ENCODE data around the gene DCLK2.
A peak's percentile ranks its signal among the peaks of the same experiment; 100 is the strongest.

Gene DCLK2

DNA sequence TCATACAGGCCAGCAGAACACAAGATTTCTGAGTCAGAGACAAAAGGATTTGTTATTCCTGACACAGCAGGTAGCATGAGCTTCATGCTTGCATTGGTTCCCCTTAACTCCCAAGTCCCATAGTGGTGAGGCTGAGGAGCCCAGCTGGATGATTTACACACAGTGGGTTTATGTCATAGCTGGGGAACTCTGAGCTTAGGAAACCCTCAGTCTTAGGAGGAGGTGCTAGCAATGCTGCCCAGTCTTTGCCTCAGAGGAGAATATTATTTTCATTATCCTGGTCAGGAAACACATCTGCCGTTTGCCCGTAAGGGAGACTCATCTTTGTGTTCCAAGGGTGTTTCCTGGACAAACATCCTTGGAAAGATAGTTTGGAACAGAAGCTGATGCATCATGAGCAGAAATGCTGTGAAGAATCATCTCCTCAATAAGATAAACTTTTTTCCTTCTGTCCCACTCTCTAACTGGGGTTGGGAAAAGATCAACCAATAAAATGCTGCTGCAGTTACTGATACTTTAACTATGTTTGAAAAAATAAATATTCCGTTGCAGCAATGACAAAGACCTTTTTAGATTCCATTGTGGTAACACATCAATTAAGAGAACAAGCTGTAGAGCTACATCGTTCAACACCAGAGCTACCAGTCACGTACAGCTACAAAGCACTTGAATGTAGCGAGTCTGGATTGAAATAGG is 146.8 kb downstream of the DCLK2 start:
- WGBS = 6% methylated on average over 2 of the region's 6 CpGs
- peak overlapping the region; percentile 7 to 24 for H3K18ac ChIP-seq (ENCODE audit: low read depth in 1 of 2, low read length in 2 of 2)
- peak overlapping the region in 1 of 2 experiments; percentile 69 for H3K4ac ChIP-seq (ENCODE audit: low read depth in 1 of 2, low read length in 2 of 2)
- H2BK5ac ChIP-seq (ENCODE audit: low read depth, low read length, poor library complexity, severe bottlenecking) = no peak overlapping the region
- no peak overlapping the region for H2BK15ac ChIP-seq (ENCODE audit: low read depth, poor library complexity, severe bottlenecking)
- no peak overlapping the region for H2AFZ ChIP-seq (ENCODE audit: low read depth, low read length)
- H3K4me2 ChIP-seq (ENCODE audit: low read length, poor library complexity, severe bottlenecking) = peak overlapping the region; percentile 13
- H3K14ac ChIP-seq (ENCODE audit: low read length in 2 of 2) = no peak overlapping the region
- H3K9me3 ChIP-seq (ENCODE audit: control insufficient read depth, low read length) = no peaks in the 10 kb centered on the region
- no peaks in the 10 kb centered on the region for H3K27me3 ChIP-seq (ENCODE audit: control insufficient read depth in 1 of 2, insufficient read depth in 1 of 2, low read length in 2 of 2)
- peak overlapping the region; percentile 92 for H3K27ac ChIP-seq (ENCODE audit: low read length, poor library complexity, severe bottlenecking)
- H3K23ac ChIP-seq (ENCODE audit: low read length in 2 of 2) = no peak overlapping the region
- peaks cover 4% of the 10 kb centered on the region for H3K4me1 ChIP-seq (ENCODE audit: control insufficient read depth, insufficient read depth, low read depth, low read length)
- H3K36me3 ChIP-seq (ENCODE audit: control insufficient read depth in 1 of 2, insufficient read depth in 2 of 2, low read depth in 1 of 2, low read length in 2 of 2) = peaks cover 0 to 4% of the 10 kb centered on the region in 2 experiments
- H4K8ac ChIP-seq (ENCODE audit: low read length) = peak overlapping the region; percentile 47
- peak overlapping the region; percentile 28 for H3K9ac ChIP-seq (ENCODE audit: low read length)
- no peak overlapping the region for H2AK5ac ChIP-seq (ENCODE audit: low read length, severe bottlenecking)
- H4K91ac ChIP-seq (ENCODE audit: low read length) = no peak overlapping the region
- H3K4me3 ChIP-seq (ENCODE audit: insufficient read depth in 1 of 2, low read depth in 1 of 2, low read length in 2 of 2) = peak overlapping the region in 1 of 2 experiments; percentile 36
- H2BK12ac ChIP-seq (ENCODE audit: low read length in 2 of 2) = peak overlapping the region in 1 of 2 experiments; percentile 72
- H2BK120ac ChIP-seq (ENCODE audit: low read depth, low read length) = no peak overlapping the region
- DNase-seq = peak; percentile 98
- H3K79me1 ChIP-seq (replicated peaks; ENCODE audit: low read length, poor library complexity, severe bottlenecking) = peaks cover 2% of the 10 kb centered on the region

DNA sequence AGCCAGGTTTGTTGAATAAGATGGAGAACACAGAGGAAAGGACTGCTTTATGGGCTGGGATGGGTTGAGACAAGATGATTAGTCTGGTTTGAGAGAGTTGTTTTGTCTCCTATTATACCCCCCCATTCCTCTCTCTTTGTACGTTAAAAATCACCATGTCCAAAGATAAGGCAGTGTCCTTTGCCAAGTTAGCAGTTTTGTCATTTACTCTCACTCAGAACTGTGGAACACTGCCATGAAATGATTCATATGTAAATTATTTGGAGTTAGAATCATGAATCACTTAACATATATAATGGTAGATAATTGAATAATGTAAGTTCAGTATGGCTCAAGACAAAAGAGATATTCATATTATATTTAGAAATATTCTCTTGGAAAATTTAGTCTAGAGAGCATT is 151.3 kb downstream of the DCLK2 start:
- Histone ChIP-seq H3K4me2 (ENCODE audit: low read length, poor library complexity, severe bottlenecking) (no peak overlapping the region), H3K27me3 (ENCODE audit: control insufficient read depth in 1 of 2, insufficient read depth in 1 of 2, low read length in 2 of 2) (no peaks in the 10 kb centered on the region), H4K8ac (ENCODE audit: low read length) (no peak overlapping the region), H2BK120ac (ENCODE audit: low read depth, low read length) (no peak overlapping the region), H4K91ac (ENCODE audit: low read length) (no peak overlapping the region), H3K9ac (ENCODE audit: low read length) (no peak overlapping the region), H2AK5ac (ENCODE audit: low read length, severe bottlenecking) (no peak overlapping the region), H3K14ac (ENCODE audit: low read length in 2 of 2) (no peak overlapping the region), H2BK12ac (ENCODE audit: low read length in 2 of 2) (peak overlapping the region in 1 of 2 experiments; percentile 65), H3K23ac (ENCODE audit: low read length in 2 of 2) (no peak overlapping the region), H3K4ac (ENCODE audit: low read depth in 1 of 2, low read length in 2 of 2) (no peak overlapping the region), H2BK15ac (ENCODE audit: low read depth, poor library complexity, severe bottlenecking) (no peak overlapping the region), H3K36me3 (ENCODE audit: control insufficient read depth in 1 of 2, insufficient read depth in 2 of 2, low read depth in 1 of 2, low read length in 2 of 2) (peaks cover 0 to 4% of the 10 kb centered on the region in 2 experiments), H3K27ac (ENCODE audit: low read length, poor library complexity, severe bottlenecking) (no peak overlapping the region), H3K4me1 (ENCODE audit: control insufficient read depth, insufficient read depth, low read depth, low read length) (peaks cover 2% of the 10 kb centered on the region), H3K79me1 (replicated peaks; ENCODE audit: low read length, poor library complexity, severe bottlenecking) (peaks cover 2% of the 10 kb centered on the region), H2BK5ac (ENCODE audit: low read depth, low read length, poor library complexity, severe bottlenecking) (no peak overlapping the region), H3K18ac (ENCODE audit: low read depth in 1 of 2, low read length in 2 of 2) (peak overlapping the region in 1 of 2 experiments; percentile 25), H3K4me3 (ENCODE audit: insufficient read depth in 1 of 2, low read depth in 1 of 2, low read length in 2 of 2) (no peak overlapping the region), H2AFZ (ENCODE audit: low read depth, low read length) (no peak overlapping the region), H3K9me3 (ENCODE audit: control insufficient read depth, low read length) (no peaks in the 10 kb centered on the region)
- 0% methylated on average over 1 of the region's 1 CpG for WGBS
- DNase-seq = peak; percentile 74

- Histone ChIP-seq H3K4me2 (ENCODE audit: low read length, poor library complexity, severe bottlenecking) (no peak overlapping the region), H2BK12ac (ENCODE audit: low read length in 2 of 2) (no peak overlapping the region), H3K36me3 (ENCODE audit: control insufficient read depth in 1 of 2, insufficient read depth in 2 of 2, low read depth in 1 of 2, low read length in 2 of 2) (peaks cover 0 to 6% of the 10 kb centered on the region in 2 experiments), H3K9ac (ENCODE audit: low read length) (no peak overlapping the region), H2BK15ac (ENCODE audit: low read depth, poor library complexity, severe bottlenecking) (no peak overlapping the region), H3K23ac (ENCODE audit: low read length in 2 of 2) (no peak overlapping the region), H4K91ac (ENCODE audit: low read length) (no peak overlapping the region), H2BK120ac (ENCODE audit: low read depth, low read length) (no peak overlapping the region), H4K8ac (ENCODE audit: low read length) (no peak overlapping the region), H3K27ac (ENCODE audit: low read length, poor library complexity, severe bottlenecking) (no peak overlapping the region), H3K4me1 (ENCODE audit: control insufficient read depth, insufficient read depth, low read depth, low read length) (peaks cover 7% of the 10 kb centered on the region), H3K18ac (ENCODE audit: low read depth in 1 of 2, low read length in 2 of 2) (peak overlapping the region in 1 of 2 experiments; percentile 13), H2BK5ac (ENCODE audit: low read depth, low read length, poor library complexity, severe bottlenecking) (no peak overlapping the region), H3K4ac (ENCODE audit: low read depth in 1 of 2, low read length in 2 of 2) (peak overlapping the region in 1 of 2 experiments; percentile 29), H3K9me3 (ENCODE audit: control insufficient read depth, low read length) (no peaks in the 10 kb centered on the region), H3K79me1 (replicated peaks; ENCODE audit: low read length, poor library complexity, severe bottlenecking) (peaks cover 2% of the 10 kb centered on the region), H2AK5ac (ENCODE audit: low read length, severe bottlenecking) (no peak overlapping the region), H3K4me3 (ENCODE audit: insufficient read depth in 1 of 2, low read depth in 1 of 2, low read length in 2 of 2) (no peak overlapping the region), H3K27me3 (ENCODE audit: control insufficient read depth in 1 of 2, insufficient read depth in 1 of 2, low read length in 2 of 2) (no peaks in the 10 kb centered on the region), H3K14ac (ENCODE audit: low read length in 2 of 2) (no peak overlapping the region), H2AFZ (ENCODE audit: low read depth, low read length) (no peak overlapping the region)
- no peak for DNase-seq
- WGBS = 86% methylated on average over 2 of the region's 2 CpGs
Observed at GRCh38 chr4:150230561-150230960, 152.3 kb downstream of the DCLK2 start.

- no peak overlapping the region for H4K8ac ChIP-seq (ENCODE audit: low read length)
- no peak overlapping the region for H3K4me2 ChIP-seq (ENCODE audit: low read length, poor library complexity, severe bottlenecking)
- no peak overlapping the region for H2AFZ ChIP-seq (ENCODE audit: low read depth, low read length)
- peaks cover 2% of the 10 kb centered on the region for H3K79me1 ChIP-seq (replicated peaks; ENCODE audit: low read length, poor library complexity, severe bottlenecking)
- H3K9ac ChIP-seq (ENCODE audit: low read length) = no peak overlapping the region
- H3K9me3 ChIP-seq (ENCODE audit: control insufficient read depth, low read length) = no peaks in the 10 kb centered on the region
- WGBS = 82% methylated on average over 4 of the region's 4 CpGs
- H3K27me3 ChIP-seq (ENCODE audit: control insufficient read depth in 1 of 2, insufficient read depth in 1 of 2, low read length in 2 of 2) = no peaks in the 10 kb centered on the region
- H3K4me1 ChIP-seq (ENCODE audit: control insufficient read depth, insufficient read depth, low read depth, low read length) = peaks cover 10% of the 10 kb centered on the region
- H4K91ac ChIP-seq (ENCODE audit: low read length) = no peak overlapping the region
- no peak overlapping the region for H2AK5ac ChIP-seq (ENCODE audit: low read length, severe bottlenecking)
- peak; percentile 47 for DNase-seq
- H2BK12ac ChIP-seq (ENCODE audit: low read length in 2 of 2) = no peak overlapping the region
- H3K14ac ChIP-seq (ENCODE audit: low read length in 2 of 2) = no peak overlapping the region
- H3K23ac ChIP-seq (ENCODE audit: low read length in 2 of 2) = no peak overlapping the region
- no peak overlapping the region for H2BK15ac ChIP-seq (ENCODE audit: low read depth, poor library complexity, severe bottlenecking)
- H3K4ac ChIP-seq (ENCODE audit: low read depth in 1 of 2, low read length in 2 of 2) = no peak overlapping the region
- no peak overlapping the region for H3K27ac ChIP-seq (ENCODE audit: low read length, poor library complexity, severe bottlenecking)
- H3K18ac ChIP-seq (ENCODE audit: low read depth in 1 of 2, low read length in 2 of 2) = no peak overlapping the region
- no peak overlapping the region for H3K4me3 ChIP-seq (ENCODE audit: insufficient read depth in 1 of 2, low read depth in 1 of 2, low read length in 2 of 2)
- no peak overlapping the region for H2BK5ac ChIP-seq (ENCODE audit: low read depth, low read length, poor library complexity, severe bottlenecking)
- peaks cover 0 to 6% of the 10 kb centered on the region in 2 experiments for H3K36me3 ChIP-seq (ENCODE audit: control insufficient read depth in 1 of 2, insufficient read depth in 2 of 2, low read depth in 1 of 2, low read length in 2 of 2)
- no peak overlapping the region for H2BK120ac ChIP-seq (ENCODE audit: low read depth, low read length)
Observed at GRCh38 chr4:150231107-150231770, 153.0 kb downstream of the DCLK2 start.
